Measurements from ENCODE around the gene UBR4.

The UBR4 gene

GRCh38 chr1:19110257-19110927, 99.7 kb downstream of the UBR4 start:
- Histone ChIP-seq H3K4me1 (ENCODE audit: control insufficient read depth, low read depth, low read length) (no peaks in the 10 kb centered on the region), H3K27ac (ENCODE audit: low read depth, low read length) (no peak overlapping the region), H3K4me2 (ENCODE audit: low read length) (no peak overlapping the region), H3K27me3 (ENCODE audit: insufficient read depth, low read length, poor library complexity) (no peaks in the 10 kb centered on the region), H2BK5ac (ENCODE audit: low read length) (no peak overlapping the region), H3K4me3 (ENCODE audit: low read length) (no peak overlapping the region), H4K8ac (ENCODE audit: low read depth, low read length) (no peak overlapping the region), H2BK15ac (replicated peaks; ENCODE audit: low read depth) (no peak overlapping the region), H2BK120ac (ENCODE audit: low read depth, low read length) (no peak overlapping the region), H3K79me1 (ENCODE audit: low read length) (no peaks in the 10 kb centered on the region), H2AK5ac (ENCODE audit: low read length) (no peak overlapping the region), H3K56ac (ENCODE audit: low read length) (no peak overlapping the region), H3K79me2 (ENCODE audit: control insufficient read depth, insufficient read depth, low read length) (no peaks in the 10 kb centered on the region), H3K18ac (ENCODE audit: low read length) (no peak overlapping the region), H3K4ac (ENCODE audit: low read depth, low read length) (no peak overlapping the region), H4K5ac (ENCODE audit: low read length) (no peak overlapping the region), H3K9ac (ENCODE audit: low read length) (no peak overlapping the region), H3K23ac (ENCODE audit: low read length) (no peak overlapping the region), H3K36me3 (ENCODE audit: control insufficient read depth, insufficient read depth, low read length) (peaks cover 40% of the 10 kb centered on the region)
- no CpG with 5 or more reads among the region's 11 CpGs for WGBS (ENCODE audit: extremely low coverage, insufficient coverage, low lambda C conversion rate)
- no peak for DNase-seq

DNA sequence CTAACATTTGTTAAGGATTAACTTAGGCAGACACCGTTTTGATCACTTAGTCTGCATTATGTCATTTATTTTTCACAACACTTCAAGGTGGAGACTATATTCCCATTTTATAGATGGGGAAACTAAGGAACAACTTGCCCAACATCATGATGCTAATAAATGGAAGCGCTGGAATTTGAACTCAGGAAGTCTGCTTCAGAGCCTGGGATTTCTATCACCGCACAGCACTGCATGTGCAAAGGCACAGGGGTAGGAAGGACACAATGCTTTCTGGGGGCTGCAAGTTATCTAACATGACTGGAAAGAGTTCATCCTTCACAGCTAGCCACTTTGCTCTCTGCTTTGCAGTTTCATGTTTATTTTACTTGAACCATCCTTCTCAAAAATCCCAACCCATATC, 100.5 kb downstream of the UBR4 start:
- Histone ChIP-seq H2BK15ac (replicated peaks; ENCODE audit: low read depth) (no peak overlapping the region), H2BK5ac (ENCODE audit: low read length) (no peak overlapping the region), H3K23ac (ENCODE audit: low read length) (no peak overlapping the region), H3K4me3 (ENCODE audit: low read length) (no peak overlapping the region), H3K9ac (ENCODE audit: low read length) (no peak overlapping the region), H2AK5ac (ENCODE audit: low read length) (no peak overlapping the region), H3K79me2 (ENCODE audit: control insufficient read depth, insufficient read depth, low read length) (no peaks in the 10 kb centered on the region), H3K27ac (ENCODE audit: low read depth, low read length) (no peak overlapping the region), H4K5ac (ENCODE audit: low read length) (no peak overlapping the region), H4K8ac (ENCODE audit: low read depth, low read length) (no peak overlapping the region), H2BK120ac (ENCODE audit: low read depth, low read length) (no peak overlapping the region), H3K4me2 (ENCODE audit: low read length) (no peak overlapping the region), H3K56ac (ENCODE audit: low read length) (no peak overlapping the region), H3K36me3 (ENCODE audit: control insufficient read depth, insufficient read depth, low read length) (peaks cover 36% of the 10 kb centered on the region), H3K27me3 (ENCODE audit: insufficient read depth, low read length, poor library complexity) (no peaks in the 10 kb centered on the region), H3K79me1 (ENCODE audit: low read length) (no peaks in the 10 kb centered on the region), H3K4ac (ENCODE audit: low read depth, low read length) (no peak overlapping the region), H3K18ac (ENCODE audit: low read length) (no peak overlapping the region), H3K4me1 (ENCODE audit: control insufficient read depth, low read depth, low read length) (no peaks in the 10 kb centered on the region)
- DNase-seq: no peak
- WGBS (ENCODE audit: extremely low coverage, insufficient coverage, low lambda C conversion rate): no CpG with 5 or more reads among the region's 3 CpGs

DNA sequence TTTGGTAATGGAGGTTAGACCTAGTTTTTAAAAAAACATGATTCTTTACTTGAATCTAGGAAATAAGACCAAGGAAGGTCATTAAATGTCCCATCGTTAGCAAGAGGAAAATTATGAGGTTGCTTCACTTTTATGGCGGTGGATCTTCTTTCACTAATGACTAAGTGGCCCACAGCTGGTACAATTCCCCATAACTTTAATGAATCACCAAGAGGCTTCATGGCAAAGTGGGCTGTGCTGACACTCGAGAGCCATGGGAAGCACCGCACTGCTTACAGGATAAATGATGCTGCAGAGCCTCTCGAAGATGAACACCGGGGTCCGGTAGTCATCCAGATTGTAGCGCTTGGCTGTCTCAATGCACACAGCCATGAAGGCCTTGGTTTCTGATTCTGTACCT, 108.8 kb downstream of the UBR4 start:
- Histone ChIP-seq H2BK120ac (ENCODE audit: low read depth, low read length) (no peak overlapping the region), H3K27me3 (ENCODE audit: insufficient read depth, low read length, poor library complexity) (no peaks in the 10 kb centered on the region), H2AK5ac (ENCODE audit: low read length) (no peak overlapping the region), H3K36me3 (ENCODE audit: control insufficient read depth, insufficient read depth, low read length) (peaks cover 36% of the 10 kb centered on the region), H3K23ac (ENCODE audit: low read length) (no peak overlapping the region), H4K5ac (ENCODE audit: low read length) (no peak overlapping the region), H3K4me1 (ENCODE audit: control insufficient read depth, low read depth, low read length) (no peaks in the 10 kb centered on the region), H3K79me2 (ENCODE audit: control insufficient read depth, insufficient read depth, low read length) (no peaks in the 10 kb centered on the region), H3K18ac (ENCODE audit: low read length) (no peak overlapping the region), H3K4me3 (ENCODE audit: low read length) (no peak overlapping the region), H3K4me2 (ENCODE audit: low read length) (no peak overlapping the region), H3K79me1 (ENCODE audit: low read length) (no peaks in the 10 kb centered on the region), H2BK15ac (replicated peaks; ENCODE audit: low read depth) (no peak overlapping the region), H3K27ac (ENCODE audit: low read depth, low read length) (no peak overlapping the region), H3K4ac (ENCODE audit: low read depth, low read length) (no peak overlapping the region), H2BK5ac (ENCODE audit: low read length) (no peak overlapping the region), H3K56ac (ENCODE audit: low read length) (no peak overlapping the region), H4K8ac (ENCODE audit: low read depth, low read length) (no peak overlapping the region), H3K9ac (ENCODE audit: low read length) (no peak overlapping the region)
- WGBS (ENCODE audit: extremely low coverage, insufficient coverage, low lambda C conversion rate): no CpG with 5 or more reads among the region's 8 CpGs
- no peak for DNase-seq

DNA sequence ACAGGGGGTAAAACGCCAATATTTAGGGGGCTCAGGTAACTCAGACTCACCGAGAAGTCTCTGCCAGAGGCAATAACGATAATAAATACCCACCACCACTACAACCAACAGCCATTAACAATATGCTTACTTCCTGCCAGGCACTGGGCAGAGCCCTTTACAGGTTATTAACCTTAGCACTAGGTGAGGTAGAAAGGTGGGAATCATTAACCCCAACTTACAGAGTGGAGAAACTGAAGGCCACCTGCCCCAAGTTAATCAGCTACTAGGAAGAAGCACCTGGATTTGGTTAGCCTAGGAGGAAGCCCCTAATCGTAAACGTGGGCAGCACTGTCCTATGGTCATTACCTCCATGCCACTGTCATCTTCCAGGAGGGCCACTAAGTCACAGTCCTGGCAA, 110.0 kb downstream of the UBR4 start:
- Histone ChIP-seq H3K56ac (ENCODE audit: low read length) (no peak overlapping the region), H3K4ac (ENCODE audit: low read depth, low read length) (no peak overlapping the region), H3K4me2 (ENCODE audit: low read length) (no peak overlapping the region), H3K4me3 (ENCODE audit: low read length) (no peak overlapping the region), H3K79me1 (ENCODE audit: low read length) (no peaks in the 10 kb centered on the region), H2BK120ac (ENCODE audit: low read depth, low read length) (no peak overlapping the region), H2AK5ac (ENCODE audit: low read length) (no peak overlapping the region), H4K8ac (ENCODE audit: low read depth, low read length) (no peak overlapping the region), H4K5ac (ENCODE audit: low read length) (no peak overlapping the region), H2BK15ac (replicated peaks; ENCODE audit: low read depth) (no peak overlapping the region), H3K4me1 (ENCODE audit: control insufficient read depth, low read depth, low read length) (no peaks in the 10 kb centered on the region), H3K27me3 (ENCODE audit: insufficient read depth, low read length, poor library complexity) (no peaks in the 10 kb centered on the region), H3K27ac (ENCODE audit: low read depth, low read length) (no peak overlapping the region), H3K36me3 (ENCODE audit: control insufficient read depth, insufficient read depth, low read length) (peaks cover 31% of the 10 kb centered on the region), H3K23ac (ENCODE audit: low read length) (no peak overlapping the region), H3K9ac (ENCODE audit: low read length) (no peak overlapping the region), H3K79me2 (ENCODE audit: control insufficient read depth, insufficient read depth, low read length) (no peaks in the 10 kb centered on the region), H3K18ac (ENCODE audit: low read length) (no peak overlapping the region), H2BK5ac (ENCODE audit: low read length) (no peak overlapping the region)
- no peak for DNase-seq
- WGBS (ENCODE audit: extremely low coverage, insufficient coverage, low lambda C conversion rate): no CpG with 5 or more reads among the region's 5 CpGs

GRCh38 chr1:19096990-19097389, 113.1 kb downstream of the UBR4 start:
- H3K4ac ChIP-seq (ENCODE audit: low read depth, low read length): no peak overlapping the region
- no peaks in the 10 kb centered on the region for H3K27me3 ChIP-seq (ENCODE audit: insufficient read depth, low read length, poor library complexity)
- H4K8ac ChIP-seq (ENCODE audit: low read depth, low read length): no peak overlapping the region
- no peak overlapping the region for H2BK15ac ChIP-seq (replicated peaks; ENCODE audit: low read depth)
- H2BK120ac ChIP-seq (ENCODE audit: low read depth, low read length): no peak overlapping the region
- no peak overlapping the region for H3K4me2 ChIP-seq (ENCODE audit: low read length)
- no peak overlapping the region for H3K23ac ChIP-seq (ENCODE audit: low read length)
- H3K36me3 ChIP-seq (ENCODE audit: control insufficient read depth, insufficient read depth, low read length): peaks cover 43% of the 10 kb centered on the region
- H4K5ac ChIP-seq (ENCODE audit: low read length): no peak overlapping the region
- H3K79me2 ChIP-seq (ENCODE audit: control insufficient read depth, insufficient read depth, low read length): no peaks in the 10 kb centered on the region
- no peak overlapping the region for H2BK5ac ChIP-seq (ENCODE audit: low read length)
- no CpG with 5 or more reads among the region's 5 CpGs for WGBS (ENCODE audit: extremely low coverage, insufficient coverage, low lambda C conversion rate)
- no peak overlapping the region for H3K18ac ChIP-seq (ENCODE audit: low read length)
- H3K9ac ChIP-seq (ENCODE audit: low read length): no peak overlapping the region
- H3K27ac ChIP-seq (ENCODE audit: low read depth, low read length): no peak overlapping the region
- no peak for DNase-seq
- H3K79me1 ChIP-seq (ENCODE audit: low read length): no peaks in the 10 kb centered on the region
- H3K4me3 ChIP-seq (ENCODE audit: low read length): no peak overlapping the region
- H3K4me1 ChIP-seq (ENCODE audit: control insufficient read depth, low read depth, low read length): no peaks in the 10 kb centered on the region
- H3K56ac ChIP-seq (ENCODE audit: low read length): no peak overlapping the region
- no peak overlapping the region for H2AK5ac ChIP-seq (ENCODE audit: low read length)

Measured in mesendoderm (in vitro differentiated cells).